ENCODE measurements around the gene MXD1.

Gene MXD1

GRCh38 chr2:69973335-69973735 is 58.4 kb downstream of the MXD1 start:
- Histone ChIP-seq H3K27ac (ENCODE audit: low read depth, low read length) (no peak overlapping the region), H3K36me3 (ENCODE audit: control insufficient read depth in 5 of 5, insufficient read depth in 5 of 5, low read length in 5 of 5) (no peaks in the 10 kb centered on the region), H3K9ac (ENCODE audit: low read length in 5 of 5) (no peak overlapping the region), H3K27me3 (ENCODE audit: control insufficient read depth in 5 of 5, insufficient read depth in 4 of 5, low read length in 5 of 5) (no peaks in the 10 kb centered on the region), H3K4me3 (ENCODE audit: low read depth in 1 of 5, low read length in 5 of 5) (no peak overlapping the region), H3K4me1 (ENCODE audit: control insufficient read depth in 5 of 5, insufficient read depth in 5 of 5, low read length in 5 of 5) (peaks cover 0 to 10% (median 0%) of the 10 kb centered on the region in 5 donors), H3K9me3 (ENCODE audit: control insufficient read depth in 5 of 5, low read length in 5 of 5) (no peaks in the 10 kb centered on the region)

- Histone ChIP-seq H3K27me3 (ENCODE audit: control insufficient read depth in 5 of 5, insufficient read depth in 4 of 5, low read length in 5 of 5) (no peaks in the 10 kb centered on the region), H3K9me3 (ENCODE audit: control insufficient read depth in 5 of 5, low read length in 5 of 5) (no peaks in the 10 kb centered on the region), H3K9ac (ENCODE audit: low read length in 5 of 5) (no peak overlapping the region), H3K27ac (ENCODE audit: low read depth, low read length) (no peak overlapping the region), H3K36me3 (ENCODE audit: control insufficient read depth in 5 of 5, insufficient read depth in 5 of 5, low read length in 5 of 5) (no peaks in the 10 kb centered on the region), H3K4me3 (ENCODE audit: low read depth in 1 of 5, low read length in 5 of 5) (no peak overlapping the region), H3K4me1 (ENCODE audit: control insufficient read depth in 5 of 5, insufficient read depth in 5 of 5, low read length in 5 of 5) (peaks cover 0 to 14% (median 0%) of the 10 kb centered on the region in 5 donors)
Measured at GRCh38 chr2:69975136-69975852, 60.4 kb downstream of the MXD1 start.

- no peak overlapping the region for H3K9ac ChIP-seq (ENCODE audit: low read length in 5 of 5)
- H3K9me3 ChIP-seq (ENCODE audit: control insufficient read depth in 5 of 5, low read length in 5 of 5), result no peaks in the 10 kb centered on the region
- H3K27ac ChIP-seq (ENCODE audit: low read depth, low read length), result no peak overlapping the region
- H3K4me3 ChIP-seq (ENCODE audit: low read depth in 1 of 5, low read length in 5 of 5), result no peak overlapping the region
- no peaks in the 10 kb centered on the region for H3K27me3 ChIP-seq (ENCODE audit: control insufficient read depth in 5 of 5, insufficient read depth in 4 of 5, low read length in 5 of 5)
- peaks cover 0 to 15% (median 0%) of the 10 kb centered on the region in 5 donors for H3K4me1 ChIP-seq (ENCODE audit: control insufficient read depth in 5 of 5, insufficient read depth in 5 of 5, low read length in 5 of 5)
- no peaks in the 10 kb centered on the region for H3K36me3 ChIP-seq (ENCODE audit: control insufficient read depth in 5 of 5, insufficient read depth in 5 of 5, low read length in 5 of 5)
Measured at GRCh38 chr2:69975853-69976462, 61.0 kb downstream of the MXD1 start.

GRCh38 chr2:69977186-69977585 is 62.3 kb downstream of the MXD1 start:
- no peak overlapping the region for H3K4me3 ChIP-seq (ENCODE audit: low read depth in 1 of 5, low read length in 5 of 5)
- no peak overlapping the region for H3K9ac ChIP-seq (ENCODE audit: low read length in 5 of 5)
- no peaks in the 10 kb centered on the region for H3K36me3 ChIP-seq (ENCODE audit: control insufficient read depth in 5 of 5, insufficient read depth in 5 of 5, low read length in 5 of 5)
- H3K9me3 ChIP-seq (ENCODE audit: control insufficient read depth in 5 of 5, low read length in 5 of 5), result no peaks in the 10 kb centered on the region
- H3K27me3 ChIP-seq (ENCODE audit: control insufficient read depth in 5 of 5, insufficient read depth in 4 of 5, low read length in 5 of 5), result no peaks in the 10 kb centered on the region
- H3K27ac ChIP-seq (ENCODE audit: low read depth, low read length), result no peak overlapping the region
- H3K4me1 ChIP-seq (ENCODE audit: control insufficient read depth in 5 of 5, insufficient read depth in 5 of 5, low read length in 5 of 5), result peaks cover 0 to 15% (median 0%) of the 10 kb centered on the region in 5 donors

- H3K4me3 ChIP-seq (ENCODE audit: low read depth in 1 of 5, low read length in 5 of 5), result no peak overlapping the region
- H3K4me1 ChIP-seq (ENCODE audit: control insufficient read depth in 5 of 5, insufficient read depth in 5 of 5, low read length in 5 of 5), result peaks cover 0 to 14% (median 0%) of the 10 kb centered on the region in 5 donors
- H3K36me3 ChIP-seq (ENCODE audit: control insufficient read depth in 5 of 5, insufficient read depth in 5 of 5, low read length in 5 of 5), result no peaks in the 10 kb centered on the region
- H3K27ac ChIP-seq (ENCODE audit: low read depth, low read length), result no peak overlapping the region
- no peaks in the 10 kb centered on the region for H3K9me3 ChIP-seq (ENCODE audit: control insufficient read depth in 5 of 5, low read length in 5 of 5)
- H3K9ac ChIP-seq (ENCODE audit: low read length in 5 of 5), result no peak overlapping the region
- H3K27me3 ChIP-seq (ENCODE audit: control insufficient read depth in 5 of 5, insufficient read depth in 4 of 5, low read length in 5 of 5), result no peaks in the 10 kb centered on the region
Measured at GRCh38 chr2:69977906-69978482, 63.1 kb downstream of the MXD1 start.

DNA sequence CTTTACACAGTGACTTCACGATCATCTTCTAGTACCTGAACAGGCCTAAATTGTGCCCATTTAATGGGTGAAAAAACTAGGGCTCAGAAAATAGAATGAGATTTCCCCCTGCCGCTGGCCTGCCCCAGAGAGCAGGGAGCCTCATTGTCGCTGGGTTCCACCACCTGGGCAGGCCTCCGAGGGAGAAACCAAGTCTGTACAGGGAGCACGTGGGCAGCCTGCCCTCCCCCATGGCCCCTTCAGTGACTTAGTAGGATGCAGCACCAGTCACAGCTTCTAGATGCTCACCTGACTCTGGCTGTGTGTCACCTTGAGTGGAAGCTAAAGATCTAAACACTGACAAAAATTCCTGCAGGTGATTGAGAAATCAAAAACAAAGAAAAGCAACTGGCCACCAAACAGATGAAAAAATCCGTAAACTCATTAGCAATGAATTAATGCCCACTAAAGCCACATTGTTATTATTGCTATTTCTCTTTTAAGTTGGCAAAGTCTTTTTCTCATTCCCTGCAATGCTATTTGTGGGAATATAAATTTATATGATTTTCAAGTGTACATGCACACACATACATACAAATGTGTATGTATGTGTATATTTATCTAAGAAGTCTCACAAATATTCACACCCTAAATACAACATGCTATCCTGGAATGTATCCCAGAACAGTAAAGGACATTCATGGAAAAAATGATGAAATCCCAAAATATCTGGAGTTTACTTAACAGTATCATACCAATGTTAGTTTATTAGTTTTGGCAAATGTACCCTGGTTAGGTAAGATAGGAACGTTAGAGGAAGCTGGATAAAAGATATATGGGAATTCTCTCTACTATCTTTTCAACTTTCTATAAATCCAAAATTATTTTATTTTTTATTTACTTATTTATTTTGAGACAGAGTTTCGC is 65.2 kb downstream of the MXD1 start:
- Histone ChIP-seq H3K27ac (ENCODE audit: low read depth, low read length) (no peak overlapping the region), H3K9me3 (ENCODE audit: control insufficient read depth in 5 of 5, low read length in 5 of 5) (no peaks in the 10 kb centered on the region), H3K4me1 (ENCODE audit: control insufficient read depth in 5 of 5, insufficient read depth in 5 of 5, low read length in 5 of 5) (peaks cover 0 to 17% (median 3%) of the 10 kb centered on the region in 5 donors), H3K27me3 (ENCODE audit: control insufficient read depth in 5 of 5, insufficient read depth in 4 of 5, low read length in 5 of 5) (no peaks in the 10 kb centered on the region), H3K4me3 (ENCODE audit: low read depth in 1 of 5, low read length in 5 of 5) (no peak overlapping the region), H3K9ac (ENCODE audit: low read length in 5 of 5) (no peak overlapping the region), H3K36me3 (ENCODE audit: control insufficient read depth in 5 of 5, insufficient read depth in 5 of 5, low read length in 5 of 5) (no peaks in the 10 kb centered on the region)

DNA sequence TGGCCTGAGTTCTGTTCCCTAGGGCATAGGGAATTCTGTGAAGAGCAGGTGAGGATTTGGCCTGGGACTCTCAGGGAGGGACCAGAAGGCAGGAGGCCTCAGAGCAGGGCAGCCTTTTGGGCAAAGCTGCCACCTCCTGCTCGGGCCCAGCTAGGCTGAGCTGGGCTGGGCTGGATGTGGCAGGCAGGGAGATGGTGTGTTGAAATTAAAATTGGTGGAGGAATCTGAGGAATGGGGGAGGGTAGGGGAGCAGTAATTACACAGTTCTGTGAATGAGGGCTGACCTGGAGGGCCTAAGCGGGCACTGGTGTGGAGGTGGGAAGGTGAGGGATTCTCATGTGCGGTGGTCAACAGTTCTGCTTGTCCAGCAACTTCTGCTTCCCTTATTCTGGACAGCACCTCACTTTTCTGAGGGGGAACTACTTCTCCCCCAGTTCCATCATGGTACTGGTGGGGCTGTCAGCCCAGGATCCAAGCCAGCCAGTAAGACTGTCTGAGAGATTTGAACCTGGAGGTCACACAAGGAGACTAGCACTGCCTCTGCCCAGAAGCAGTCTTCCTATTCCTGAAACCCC is 68.6 kb downstream of the MXD1 start:
- H3K27ac ChIP-seq (ENCODE audit: low read depth, low read length), result no peak overlapping the region

DNA sequence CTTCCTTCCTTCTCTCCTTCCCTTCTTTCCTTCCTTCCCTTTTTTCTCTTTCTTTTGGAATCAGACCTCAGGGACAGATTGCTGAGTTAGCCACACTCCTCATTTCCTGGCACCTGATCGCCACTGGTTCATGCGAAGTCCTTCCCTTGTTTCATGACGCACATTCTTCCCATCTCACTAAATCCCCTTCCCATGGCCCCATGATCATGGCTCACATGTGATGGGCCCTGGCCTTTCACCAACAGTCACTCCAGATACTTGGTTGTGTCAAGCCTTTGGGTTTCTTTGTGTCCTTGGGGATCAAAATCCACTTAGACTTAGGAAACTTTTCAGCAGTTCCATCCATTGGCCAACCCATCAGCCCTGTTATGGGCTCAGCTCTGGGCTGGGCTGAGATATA is 70.3 kb downstream of the MXD1 start:
- Histone ChIP-seq H3K4me3 (ENCODE audit: low read depth in 1 of 5, low read length in 5 of 5) (no peak overlapping the region), H3K9me3 (ENCODE audit: control insufficient read depth in 5 of 5, low read length in 5 of 5) (no peaks in the 10 kb centered on the region), H3K9ac (ENCODE audit: low read length in 5 of 5) (no peak overlapping the region), H3K27ac (ENCODE audit: low read depth, low read length) (no peak overlapping the region), H3K27me3 (ENCODE audit: control insufficient read depth in 5 of 5, insufficient read depth in 4 of 5, low read length in 5 of 5) (no peaks in the 10 kb centered on the region), H3K36me3 (ENCODE audit: control insufficient read depth in 5 of 5, insufficient read depth in 5 of 5, low read length in 5 of 5) (no peaks in the 10 kb centered on the region), H3K4me1 (ENCODE audit: control insufficient read depth in 5 of 5, insufficient read depth in 5 of 5, low read length in 5 of 5) (peaks cover 0 to 20% (median 13%) of the 10 kb centered on the region in 5 donors)

More for the DNA sequence above, 68.6 kb downstream of the MXD1 start:
- Histone ChIP-seq H3K27me3 (ENCODE audit: control insufficient read depth in 5 of 5, insufficient read depth in 4 of 5, low read length in 5 of 5) (no peaks in the 10 kb centered on the region), H3K36me3 (ENCODE audit: control insufficient read depth in 5 of 5, insufficient read depth in 5 of 5, low read length in 5 of 5) (no peaks in the 10 kb centered on the region), H3K9me3 (ENCODE audit: control insufficient read depth in 5 of 5, low read length in 5 of 5) (no peaks in the 10 kb centered on the region), H3K9ac (ENCODE audit: low read length in 5 of 5) (no peak overlapping the region), H3K4me1 (ENCODE audit: control insufficient read depth in 5 of 5, insufficient read depth in 5 of 5, low read length in 5 of 5) (peaks cover 0 to 22% (median 13%) of the 10 kb centered on the region in 5 donors), H3K4me3 (ENCODE audit: low read depth in 1 of 5, low read length in 5 of 5) (no peak overlapping the region)

DNA sequence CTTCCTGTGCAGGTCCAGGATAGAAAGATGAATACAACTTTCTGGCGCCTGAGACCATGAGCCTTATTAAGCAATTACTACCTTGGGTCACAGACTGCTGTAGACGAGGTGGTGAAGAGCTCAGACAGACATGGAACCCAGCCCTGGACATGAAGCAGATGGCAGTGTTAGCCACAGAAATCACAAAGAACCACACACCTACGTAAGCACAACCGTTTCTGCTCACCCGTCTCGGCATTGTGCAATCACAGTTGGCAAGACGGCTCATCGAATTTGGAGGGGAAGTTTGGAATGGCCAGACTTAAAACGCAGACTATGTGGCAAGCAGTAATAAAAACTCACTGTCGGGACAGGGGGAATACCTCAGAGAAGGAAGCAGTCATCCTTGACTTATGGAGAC is 70.8 kb downstream of the MXD1 start:
- Histone ChIP-seq H3K9me3 (ENCODE audit: control insufficient read depth in 5 of 5, low read length in 5 of 5) (no peaks in the 10 kb centered on the region), H3K4me3 (ENCODE audit: low read depth in 1 of 5, low read length in 5 of 5) (no peak overlapping the region), H3K36me3 (ENCODE audit: control insufficient read depth in 5 of 5, insufficient read depth in 5 of 5, low read length in 5 of 5) (no peaks in the 10 kb centered on the region), H3K27ac (ENCODE audit: low read depth, low read length) (no peak overlapping the region), H3K27me3 (ENCODE audit: control insufficient read depth in 5 of 5, insufficient read depth in 4 of 5, low read length in 5 of 5) (no peaks in the 10 kb centered on the region), H3K9ac (ENCODE audit: low read length in 5 of 5) (no peak overlapping the region), H3K4me1 (ENCODE audit: control insufficient read depth in 5 of 5, insufficient read depth in 5 of 5, low read length in 5 of 5) (peaks cover 0 to 18% (median 13%) of the 10 kb centered on the region in 5 donors)

Measured in subcutaneous abdominal adipose tissue (tissue), 5 donors.